Measurements from ENCODE around the gene ZNF263. TPM values are rescaled to one million over a fixed set of nuclear protein-coding genes. Genes with fewer than 3 reads are reported as not detected.

Gene ZNF263
- total and polyA plus RNA-seq, 10 of the 15 experiments (the other 5 are each of a cell fraction or from before 2014, with no cell fraction given): 4.7 to 45.6 (median 24.5) TPM

DNA sequence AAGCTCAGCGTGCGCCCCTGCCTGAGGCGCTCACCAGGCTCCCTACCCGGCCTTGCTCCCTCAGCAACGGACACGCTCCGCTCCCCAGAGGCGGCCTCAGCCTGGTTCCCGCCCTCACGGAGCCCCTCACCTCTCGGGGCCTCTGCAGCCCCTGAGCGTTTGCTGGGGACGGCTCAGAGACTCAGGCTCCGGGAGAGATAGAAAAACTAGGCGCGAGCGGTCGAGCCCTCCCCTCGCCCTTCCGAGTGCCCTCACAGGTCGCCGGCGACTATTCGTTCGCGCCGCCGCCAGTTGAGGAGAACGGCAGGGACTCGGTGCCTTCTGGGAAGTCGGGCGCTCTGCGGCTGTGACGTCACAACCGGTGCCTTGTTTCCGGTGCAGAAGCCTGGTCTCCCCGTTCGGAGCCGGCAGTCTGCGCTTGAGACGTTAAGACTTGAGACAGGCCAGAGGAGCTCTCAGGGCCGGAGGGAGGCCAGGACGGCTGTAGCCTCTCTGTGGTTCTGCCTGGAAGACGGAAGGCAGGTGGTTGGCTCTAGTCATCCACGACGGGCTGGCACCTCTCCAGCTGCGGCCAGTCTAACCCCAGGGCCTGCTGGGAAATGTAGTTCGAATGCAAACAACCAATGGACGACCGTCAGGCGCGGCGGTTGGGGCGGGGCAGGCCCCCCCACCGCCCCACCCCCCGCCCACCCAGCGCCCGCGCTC is 48.3 kb upstream of the ZNF263 start, which contains the start of gene ZNF200 (continued):
- TF ChIP-seq, protein P1, sequence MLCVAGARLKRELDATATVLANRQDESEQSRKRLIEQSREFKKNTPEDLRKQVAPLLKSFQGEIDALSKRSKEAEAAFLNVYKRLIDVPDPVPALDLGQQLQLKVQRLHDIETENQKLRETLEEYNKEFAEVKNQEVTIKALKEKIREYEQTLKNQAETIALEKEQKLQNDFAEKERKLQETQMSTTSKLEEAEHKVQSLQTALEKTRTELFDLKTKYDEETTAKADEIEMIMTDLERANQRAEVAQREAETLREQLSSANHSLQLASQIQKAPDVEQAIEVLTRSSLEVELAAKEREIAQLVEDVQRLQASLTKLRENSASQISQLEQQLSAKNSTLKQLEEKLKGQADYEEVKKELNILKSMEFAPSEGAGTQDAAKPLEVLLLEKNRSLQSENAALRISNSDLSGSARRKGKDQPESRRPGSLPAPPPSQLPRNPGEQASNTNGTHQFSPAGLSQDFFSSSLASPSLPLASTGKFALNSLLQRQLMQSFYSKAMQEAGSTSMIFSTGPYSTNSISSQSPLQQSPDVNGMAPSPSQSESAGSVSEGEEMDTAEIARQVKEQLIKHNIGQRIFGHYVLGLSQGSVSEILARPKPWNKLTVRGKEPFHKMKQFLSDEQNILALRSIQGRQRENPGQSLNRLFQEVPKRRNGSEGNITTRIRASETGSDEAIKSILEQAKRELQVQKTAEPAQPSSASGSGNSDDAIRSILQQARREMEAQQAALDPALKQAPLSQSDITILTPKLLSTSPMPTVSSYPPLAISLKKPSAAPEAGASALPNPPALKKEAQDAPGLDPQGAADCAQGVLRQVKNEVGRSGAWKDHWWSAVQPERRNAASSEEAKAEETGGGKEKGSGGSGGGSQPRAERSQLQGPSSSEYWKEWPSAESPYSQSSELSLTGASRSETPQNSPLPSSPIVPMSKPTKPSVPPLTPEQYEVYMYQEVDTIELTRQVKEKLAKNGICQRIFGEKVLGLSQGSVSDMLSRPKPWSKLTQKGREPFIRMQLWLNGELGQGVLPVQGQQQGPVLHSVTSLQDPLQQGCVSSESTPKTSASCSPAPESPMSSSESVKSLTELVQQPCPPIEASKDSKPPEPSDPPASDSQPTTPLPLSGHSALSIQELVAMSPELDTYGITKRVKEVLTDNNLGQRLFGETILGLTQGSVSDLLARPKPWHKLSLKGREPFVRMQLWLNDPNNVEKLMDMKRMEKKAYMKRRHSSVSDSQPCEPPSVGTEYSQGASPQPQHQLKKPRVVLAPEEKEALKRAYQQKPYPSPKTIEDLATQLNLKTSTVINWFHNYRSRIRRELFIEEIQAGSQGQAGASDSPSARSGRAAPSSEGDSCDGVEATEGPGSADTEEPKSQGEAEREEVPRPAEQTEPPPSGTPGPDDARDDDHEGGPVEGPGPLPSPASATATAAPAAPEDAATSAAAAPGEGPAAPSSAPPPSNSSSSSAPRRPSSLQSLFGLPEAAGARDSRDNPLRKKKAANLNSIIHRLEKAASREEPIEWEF (IDR thresholded peaks at IDR 0.05; ENCODE audit: insufficient replicate concordance, low read depth, low read length): no peak
- TF ChIP-seq POLR2A (IDR thresholded peaks at IDR 0.05; ENCODE audit: low read depth, low read length) (peak; percentile 97), CHD4 (IDR thresholded peaks at IDR 0.05) (no peak), POLR2AphosphoS2 (IDR thresholded peaks at IDR 0.05; ENCODE audit: low read depth, low read length) (peak; percentile 56; the same call in 1 of the 2 replicates), CREB1 (IDR thresholded peaks at IDR 0.05; ENCODE audit: low read depth) (peak; percentile 95), ZNF384 (IDR thresholded peaks at IDR 0.05; ENCODE audit: borderline replicate concordance, low read depth, low read length) (no peak), ZNF274 (IDR thresholded peaks at IDR 0.05; ENCODE audit: insufficient read depth, insufficient read length) (no peak), NFYB (IDR thresholded peaks at IDR 0.05; ENCODE audit: insufficient read depth, low read depth, low read length) (peak; percentile 65; the same call in 1 of the 2 replicates), PAX8 (IDR thresholded peaks at IDR 0.05) (no peak), JUNB (IDR thresholded peaks at IDR 0.05) (no peak), CREM (IDR thresholded peaks at IDR 0.05; ENCODE audit: low read depth) (peak; percentile 96), RUNX3 (IDR thresholded peaks at IDR 0.05; ENCODE audit: low read length) (peak; percentile 82), STAT1 (conservative IDR thresholded peaks at IDR 0.05) (no peak), HCFC1 (IDR thresholded peaks at IDR 0.05; ENCODE audit: low read length) (peak; percentile 84)
- TF ChIP-seq, protein P2, sequence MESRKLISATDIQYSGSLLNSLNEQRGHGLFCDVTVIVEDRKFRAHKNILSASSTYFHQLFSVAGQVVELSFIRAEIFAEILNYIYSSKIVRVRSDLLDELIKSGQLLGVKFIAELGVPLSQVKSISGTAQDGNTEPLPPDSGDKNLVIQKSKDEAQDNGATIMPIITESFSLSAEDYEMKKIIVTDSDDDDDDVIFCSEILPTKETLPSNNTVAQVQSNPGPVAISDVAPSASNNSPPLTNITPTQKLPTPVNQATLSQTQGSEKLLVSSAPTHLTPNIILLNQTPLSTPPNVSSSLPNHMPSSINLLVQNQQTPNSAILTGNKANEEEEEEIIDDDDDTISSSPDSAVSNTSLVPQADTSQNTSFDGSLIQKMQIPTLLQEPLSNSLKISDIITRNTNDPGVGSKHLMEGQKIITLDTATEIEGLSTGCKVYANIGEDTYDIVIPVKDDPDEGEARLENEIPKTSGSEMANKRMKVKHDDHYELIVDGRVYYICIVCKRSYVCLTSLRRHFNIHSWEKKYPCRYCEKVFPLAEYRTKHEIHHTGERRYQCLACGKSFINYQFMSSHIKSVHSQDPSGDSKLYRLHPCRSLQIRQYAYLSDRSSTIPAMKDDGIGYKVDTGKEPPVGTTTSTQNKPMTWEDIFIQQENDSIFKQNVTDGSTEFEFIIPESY (IDR thresholded peaks at IDR 0.05): no peak
- TF ChIP-seq, protein P3, sequence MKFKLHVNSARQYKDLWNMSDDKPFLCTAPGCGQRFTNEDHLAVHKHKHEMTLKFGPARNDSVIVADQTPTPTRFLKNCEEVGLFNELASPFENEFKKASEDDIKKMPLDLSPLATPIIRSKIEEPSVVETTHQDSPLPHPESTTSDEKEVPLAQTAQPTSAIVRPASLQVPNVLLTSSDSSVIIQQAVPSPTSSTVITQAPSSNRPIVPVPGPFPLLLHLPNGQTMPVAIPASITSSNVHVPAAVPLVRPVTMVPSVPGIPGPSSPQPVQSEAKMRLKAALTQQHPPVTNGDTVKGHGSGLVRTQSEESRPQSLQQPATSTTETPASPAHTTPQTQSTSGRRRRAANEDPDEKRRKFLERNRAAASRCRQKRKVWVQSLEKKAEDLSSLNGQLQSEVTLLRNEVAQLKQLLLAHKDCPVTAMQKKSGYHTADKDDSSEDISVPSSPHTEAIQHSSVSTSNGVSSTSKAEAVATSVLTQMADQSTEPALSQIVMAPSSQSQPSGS (IDR thresholded peaks at IDR 0.05; ENCODE audit: low read length): no peak
- TF ChIP-seq, protein P4, sequence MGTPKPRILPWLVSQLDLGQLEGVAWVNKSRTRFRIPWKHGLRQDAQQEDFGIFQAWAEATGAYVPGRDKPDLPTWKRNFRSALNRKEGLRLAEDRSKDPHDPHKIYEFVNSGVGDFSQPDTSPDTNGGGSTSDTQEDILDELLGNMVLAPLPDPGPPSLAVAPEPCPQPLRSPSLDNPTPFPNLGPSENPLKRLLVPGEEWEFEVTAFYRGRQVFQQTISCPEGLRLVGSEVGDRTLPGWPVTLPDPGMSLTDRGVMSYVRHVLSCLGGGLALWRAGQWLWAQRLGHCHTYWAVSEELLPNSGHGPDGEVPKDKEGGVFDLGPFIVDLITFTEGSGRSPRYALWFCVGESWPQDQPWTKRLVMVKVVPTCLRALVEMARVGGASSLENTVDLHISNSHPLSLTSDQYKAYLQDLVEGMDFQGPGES (IDR thresholded peaks at IDR 0.05): peak; percentile 25; the same call in 1 of the 2 replicates
- TF ChIP-seq, protein P5, sequence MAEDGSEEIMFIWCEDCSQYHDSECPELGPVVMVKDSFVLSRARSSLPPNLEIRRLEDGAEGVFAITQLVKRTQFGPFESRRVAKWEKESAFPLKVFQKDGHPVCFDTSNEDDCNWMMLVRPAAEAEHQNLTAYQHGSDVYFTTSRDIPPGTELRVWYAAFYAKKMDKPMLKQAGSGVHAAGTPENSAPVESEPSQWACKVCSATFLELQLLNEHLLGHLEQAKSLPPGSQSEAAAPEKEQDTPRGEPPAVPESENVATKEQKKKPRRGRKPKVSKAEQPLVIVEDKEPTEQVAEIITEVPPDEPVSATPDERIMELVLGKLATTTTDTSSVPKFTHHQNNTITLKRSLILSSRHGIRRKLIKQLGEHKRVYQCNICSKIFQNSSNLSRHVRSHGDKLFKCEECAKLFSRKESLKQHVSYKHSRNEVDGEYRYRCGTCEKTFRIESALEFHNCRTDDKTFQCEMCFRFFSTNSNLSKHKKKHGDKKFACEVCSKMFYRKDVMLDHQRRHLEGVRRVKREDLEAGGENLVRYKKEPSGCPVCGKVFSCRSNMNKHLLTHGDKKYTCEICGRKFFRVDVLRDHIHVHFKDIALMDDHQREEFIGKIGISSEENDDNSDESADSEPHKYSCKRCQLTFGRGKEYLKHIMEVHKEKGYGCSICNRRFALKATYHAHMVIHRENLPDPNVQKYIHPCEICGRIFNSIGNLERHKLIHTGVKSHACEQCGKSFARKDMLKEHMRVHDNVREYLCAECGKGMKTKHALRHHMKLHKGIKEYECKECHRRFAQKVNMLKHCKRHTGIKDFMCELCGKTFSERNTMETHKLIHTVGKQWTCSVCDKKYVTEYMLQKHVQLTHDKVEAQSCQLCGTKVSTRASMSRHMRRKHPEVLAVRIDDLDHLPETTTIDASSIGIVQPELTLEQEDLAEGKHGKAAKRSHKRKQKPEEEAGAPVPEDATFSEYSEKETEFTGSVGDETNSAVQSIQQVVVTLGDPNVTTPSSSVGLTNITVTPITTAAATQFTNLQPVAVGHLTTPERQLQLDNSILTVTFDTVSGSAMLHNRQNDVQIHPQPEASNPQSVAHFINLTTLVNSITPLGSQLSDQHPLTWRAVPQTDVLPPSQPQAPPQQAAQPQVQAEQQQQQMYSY (CRISPR knock-in tag; IDR thresholded peaks at IDR 0.05): no peak
